HCT116 (cell line): ENCODE data around the gene TMEM86B.

Experiments
- CTCF ChIP-seq, 3 experiments: fragments of 200-600 bp in 1 of 3; sonication (generic) in 1 of 3; IDR thresholded peaks in 2 of 3; conservative IDR thresholded peaks in 1 of 3; 2 replicates each; pipeline ENCODE4 v1.5.1; 2012 to 2017; ENCODE audit warnings: low read depth in 2 of 3, low read length in 2 of 3, antibody characterized with exemption in 1 of 3, borderline replicate concordance in 1 of 3, control low read depth in 1 of 3, mild to moderate bottlenecking in 1 of 3, mixed read lengths in 1 of 3, mixed run types in 1 of 3, moderate library complexity in 1 of 3; ENCODE audit not compliant: insufficient read depth in 1 of 3
- ELF1 ChIP-seq: IDR thresholded peaks from 2 replicates; pipeline ENCODE4 v1.6.1; 2012; ENCODE audit warnings: low read depth, borderline replicate concordance
- EZH2 ChIP-seq: fragments of 200-600 bp; sonication (generic); IDR thresholded peaks from 2 replicates; pipeline ENCODE4 v1.6.1; 2017; ENCODE audit warnings: antibody characterized with exemption, mixed run types
- POLR2A ChIP-seq: IDR thresholded peaks from 2 replicates; pipeline ENCODE4 v1.7.0; 2011; ENCODE audit warnings: borderline replicate concordance; ENCODE audit not compliant: insufficient read depth, insufficient read length; ENCODE audit errors: extremely low read depth
- POLR2AphosphoS5 ChIP-seq: IDR thresholded peaks from 2 replicates; pipeline ENCODE4 v1.6.1; 2011; ENCODE audit warnings: mild to moderate bottlenecking, low read depth, low read length, moderate library complexity
- TF ChIP-seq, protein P1 (sequence below): IDR thresholded peaks from 2 replicates; pipeline ENCODE4 v1.6.1; 2012; ENCODE audit warnings: low read depth
- TF ChIP-seq, protein P2 (sequence below): IDR thresholded peaks from 2 replicates; pipeline ENCODE4 v1.6.1; 2012

DNA sequence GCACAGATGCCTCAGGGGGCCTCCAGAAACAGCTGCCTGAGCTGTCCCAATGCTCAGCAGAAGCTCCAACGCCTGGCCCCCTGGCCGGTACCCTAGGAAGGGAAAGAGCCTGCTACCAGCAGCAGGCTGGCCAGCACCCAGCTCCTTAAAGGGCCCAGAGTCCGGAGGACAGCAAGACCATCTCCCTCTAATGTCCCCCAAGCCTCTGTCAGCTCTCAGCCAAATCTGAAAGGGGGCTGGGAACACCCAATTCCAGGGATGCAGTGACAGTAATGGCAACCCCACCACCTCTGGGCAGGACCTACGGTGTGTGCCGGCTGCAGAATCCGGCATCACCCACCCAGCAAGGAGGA, 26.0 kb upstream of the TMEM86B start:
- TF ChIP-seq CTCF (IDR thresholded peaks at IDR 0.05 in 2 of 3, conservative IDR thresholded peaks at IDR 0.05 in 1 of 3; ENCODE audit: borderline replicate concordance in 1 of 3, insufficient read depth in 1 of 3, low read depth in 2 of 3, low read length in 2 of 3) (no peak), POLR2A (no peak), EZH2 (no peak), ELF1 (no peak), POLR2AphosphoS5 (no peak)
- TF ChIP-seq, protein P1, sequence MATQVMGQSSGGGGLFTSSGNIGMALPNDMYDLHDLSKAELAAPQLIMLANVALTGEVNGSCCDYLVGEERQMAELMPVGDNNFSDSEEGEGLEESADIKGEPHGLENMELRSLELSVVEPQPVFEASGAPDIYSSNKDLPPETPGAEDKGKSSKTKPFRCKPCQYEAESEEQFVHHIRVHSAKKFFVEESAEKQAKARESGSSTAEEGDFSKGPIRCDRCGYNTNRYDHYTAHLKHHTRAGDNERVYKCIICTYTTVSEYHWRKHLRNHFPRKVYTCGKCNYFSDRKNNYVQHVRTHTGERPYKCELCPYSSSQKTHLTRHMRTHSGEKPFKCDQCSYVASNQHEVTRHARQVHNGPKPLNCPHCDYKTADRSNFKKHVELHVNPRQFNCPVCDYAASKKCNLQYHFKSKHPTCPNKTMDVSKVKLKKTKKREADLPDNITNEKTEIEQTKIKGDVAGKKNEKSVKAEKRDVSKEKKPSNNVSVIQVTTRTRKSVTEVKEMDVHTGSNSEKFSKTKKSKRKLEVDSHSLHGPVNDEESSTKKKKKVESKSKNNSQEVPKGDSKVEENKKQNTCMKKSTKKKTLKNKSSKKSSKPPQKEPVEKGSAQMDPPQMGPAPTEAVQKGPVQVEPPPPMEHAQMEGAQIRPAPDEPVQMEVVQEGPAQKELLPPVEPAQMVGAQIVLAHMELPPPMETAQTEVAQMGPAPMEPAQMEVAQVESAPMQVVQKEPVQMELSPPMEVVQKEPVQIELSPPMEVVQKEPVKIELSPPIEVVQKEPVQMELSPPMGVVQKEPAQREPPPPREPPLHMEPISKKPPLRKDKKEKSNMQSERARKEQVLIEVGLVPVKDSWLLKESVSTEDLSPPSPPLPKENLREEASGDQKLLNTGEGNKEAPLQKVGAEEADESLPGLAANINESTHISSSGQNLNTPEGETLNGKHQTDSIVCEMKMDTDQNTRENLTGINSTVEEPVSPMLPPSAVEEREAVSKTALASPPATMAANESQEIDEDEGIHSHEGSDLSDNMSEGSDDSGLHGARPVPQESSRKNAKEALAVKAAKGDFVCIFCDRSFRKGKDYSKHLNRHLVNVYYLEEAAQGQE, result no peak
- TF ChIP-seq, protein P2, sequence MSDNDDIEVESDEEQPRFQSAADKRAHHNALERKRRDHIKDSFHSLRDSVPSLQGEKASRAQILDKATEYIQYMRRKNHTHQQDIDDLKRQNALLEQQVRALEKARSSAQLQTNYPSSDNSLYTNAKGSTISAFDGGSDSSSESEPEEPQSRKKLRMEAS, result no peak
